Prostate gland (tissue), 2 donors: ENCODE data around the gene CIB1.

Experiments used
- POLR2A ChIP-seq: fragments of 450-650 bp; IDR thresholded peaks from one replicate; pipeline ENCODE4 v1.6.1; 2016; ENCODE audit warnings: antibody characterized with exemption, mild to moderate bottlenecking
- TF ChIP-seq, protein P1 (sequence below), 4 experiments: fragments of 200-600 bp in 2 of 4; fragments of 450-650 bp in 2 of 4; sonication (generic) in 2 of 4; IDR thresholded peaks; 1 replicate in 3 of 4; 2 replicates in 1 of 4; pipeline ENCODE4 v1.5.1; 2016 to 2019; ENCODE audit warnings: antibody characterized with exemption in 4 of 4, mild to moderate bottlenecking in 2 of 4, moderate library complexity in 2 of 4

DNA sequence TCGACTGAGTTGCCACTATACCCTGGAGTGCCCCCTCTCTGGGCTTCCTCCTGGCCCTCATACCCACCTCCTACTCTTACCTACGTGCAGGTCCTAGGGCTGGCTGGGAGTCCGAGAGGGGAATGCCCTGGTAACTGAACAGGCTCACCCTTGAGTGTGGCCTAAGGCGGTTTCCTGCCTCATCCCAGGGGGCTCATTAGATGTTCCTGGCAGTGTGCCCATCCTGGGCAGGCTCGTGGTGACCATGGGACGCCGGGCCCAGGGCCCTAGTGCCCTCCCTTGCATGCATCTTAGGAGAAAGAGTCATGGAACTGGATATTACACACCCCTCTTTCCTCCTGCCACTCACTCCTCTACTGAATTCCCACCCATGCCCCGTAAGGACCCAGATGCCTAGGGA lies 29.8 kb downstream of the CIB1 start:
- TF ChIP-seq POLR2A, result no peak
- TF ChIP-seq, protein P1, sequence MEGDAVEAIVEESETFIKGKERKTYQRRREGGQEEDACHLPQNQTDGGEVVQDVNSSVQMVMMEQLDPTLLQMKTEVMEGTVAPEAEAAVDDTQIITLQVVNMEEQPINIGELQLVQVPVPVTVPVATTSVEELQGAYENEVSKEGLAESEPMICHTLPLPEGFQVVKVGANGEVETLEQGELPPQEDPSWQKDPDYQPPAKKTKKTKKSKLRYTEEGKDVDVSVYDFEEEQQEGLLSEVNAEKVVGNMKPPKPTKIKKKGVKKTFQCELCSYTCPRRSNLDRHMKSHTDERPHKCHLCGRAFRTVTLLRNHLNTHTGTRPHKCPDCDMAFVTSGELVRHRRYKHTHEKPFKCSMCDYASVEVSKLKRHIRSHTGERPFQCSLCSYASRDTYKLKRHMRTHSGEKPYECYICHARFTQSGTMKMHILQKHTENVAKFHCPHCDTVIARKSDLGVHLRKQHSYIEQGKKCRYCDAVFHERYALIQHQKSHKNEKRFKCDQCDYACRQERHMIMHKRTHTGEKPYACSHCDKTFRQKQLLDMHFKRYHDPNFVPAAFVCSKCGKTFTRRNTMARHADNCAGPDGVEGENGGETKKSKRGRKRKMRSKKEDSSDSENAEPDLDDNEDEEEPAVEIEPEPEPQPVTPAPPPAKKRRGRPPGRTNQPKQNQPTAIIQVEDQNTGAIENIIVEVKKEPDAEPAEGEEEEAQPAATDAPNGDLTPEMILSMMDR (IDR thresholded peaks at IDR 0.05), result no peak
